A549 (cell line): ENCODE measurements around the gene TMEM100.

Experiments used
- BHLHE40 ChIP-seq: IDR thresholded peaks from 2 replicates; pipeline ENCODE4 v1.6.1; 2012; ENCODE audit warnings: low read depth, low read length, inconsistent platforms
- CHD2 ChIP-seq: fragments of 150-350 bp; IDR thresholded peaks from 2 replicates; pipeline ENCODE4 v1.6.1; 2014; ENCODE audit warnings: low read length; ENCODE audit not compliant: partially characterized antibody
- JUNB ChIP-seq: fragments of >200 bp; sonication (Bioruptor Twin); formaldehyde crosslinking; IDR thresholded peaks from 2 replicates; pipeline ENCODE4 v1.6.1; 2016
- POLR2A ChIP-seq: IDR thresholded peaks from 2 replicates; pipeline ENCODE4 v1.6.1; 2012; ENCODE audit warnings: mild to moderate bottlenecking, low read length
- TF ChIP-seq, protein P1 (sequence below): fragments of 200-600 bp; sonication (generic); IDR thresholded peaks from 2 replicates; pipeline ENCODE4 v1.6.1; 2016; ENCODE audit warnings: antibody characterized with exemption, mild to moderate bottlenecking, moderate library complexity
- TF ChIP-seq, protein P2 (sequence below): fragments of >200 bp; sonication (Bioruptor Twin); formaldehyde crosslinking; IDR thresholded peaks from 3 replicates; pipeline ENCODE4 v1.5.1; 2016

DNA sequence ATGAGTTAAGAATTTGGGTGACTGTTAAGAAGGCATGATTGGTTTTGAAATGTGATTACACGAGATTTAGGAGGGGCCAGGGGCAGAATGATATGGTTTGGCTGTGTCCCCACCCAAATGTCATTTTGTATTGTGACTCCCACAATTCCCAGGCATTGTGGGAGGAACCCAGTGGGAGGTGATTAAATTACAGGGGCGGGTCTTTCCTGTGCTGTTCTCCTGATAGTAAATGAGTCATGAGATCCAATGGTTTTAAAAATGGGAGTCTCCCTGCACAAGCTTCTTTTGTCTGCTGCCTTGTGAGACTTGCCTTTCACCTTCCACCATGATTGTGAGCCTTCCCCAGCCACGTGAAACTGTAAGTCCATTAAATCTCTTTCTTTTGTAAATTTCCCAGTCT lies 34.6 kb downstream of the TMEM100 start:
- TF ChIP-seq, protein P1, sequence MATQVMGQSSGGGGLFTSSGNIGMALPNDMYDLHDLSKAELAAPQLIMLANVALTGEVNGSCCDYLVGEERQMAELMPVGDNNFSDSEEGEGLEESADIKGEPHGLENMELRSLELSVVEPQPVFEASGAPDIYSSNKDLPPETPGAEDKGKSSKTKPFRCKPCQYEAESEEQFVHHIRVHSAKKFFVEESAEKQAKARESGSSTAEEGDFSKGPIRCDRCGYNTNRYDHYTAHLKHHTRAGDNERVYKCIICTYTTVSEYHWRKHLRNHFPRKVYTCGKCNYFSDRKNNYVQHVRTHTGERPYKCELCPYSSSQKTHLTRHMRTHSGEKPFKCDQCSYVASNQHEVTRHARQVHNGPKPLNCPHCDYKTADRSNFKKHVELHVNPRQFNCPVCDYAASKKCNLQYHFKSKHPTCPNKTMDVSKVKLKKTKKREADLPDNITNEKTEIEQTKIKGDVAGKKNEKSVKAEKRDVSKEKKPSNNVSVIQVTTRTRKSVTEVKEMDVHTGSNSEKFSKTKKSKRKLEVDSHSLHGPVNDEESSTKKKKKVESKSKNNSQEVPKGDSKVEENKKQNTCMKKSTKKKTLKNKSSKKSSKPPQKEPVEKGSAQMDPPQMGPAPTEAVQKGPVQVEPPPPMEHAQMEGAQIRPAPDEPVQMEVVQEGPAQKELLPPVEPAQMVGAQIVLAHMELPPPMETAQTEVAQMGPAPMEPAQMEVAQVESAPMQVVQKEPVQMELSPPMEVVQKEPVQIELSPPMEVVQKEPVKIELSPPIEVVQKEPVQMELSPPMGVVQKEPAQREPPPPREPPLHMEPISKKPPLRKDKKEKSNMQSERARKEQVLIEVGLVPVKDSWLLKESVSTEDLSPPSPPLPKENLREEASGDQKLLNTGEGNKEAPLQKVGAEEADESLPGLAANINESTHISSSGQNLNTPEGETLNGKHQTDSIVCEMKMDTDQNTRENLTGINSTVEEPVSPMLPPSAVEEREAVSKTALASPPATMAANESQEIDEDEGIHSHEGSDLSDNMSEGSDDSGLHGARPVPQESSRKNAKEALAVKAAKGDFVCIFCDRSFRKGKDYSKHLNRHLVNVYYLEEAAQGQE, result no peak
- no peak for TF ChIP-seq POLR2A
- no peak for TF ChIP-seq JUNB
- no peak for TF ChIP-seq BHLHE40
- no peak for TF ChIP-seq CHD2
- TF ChIP-seq, protein P2, sequence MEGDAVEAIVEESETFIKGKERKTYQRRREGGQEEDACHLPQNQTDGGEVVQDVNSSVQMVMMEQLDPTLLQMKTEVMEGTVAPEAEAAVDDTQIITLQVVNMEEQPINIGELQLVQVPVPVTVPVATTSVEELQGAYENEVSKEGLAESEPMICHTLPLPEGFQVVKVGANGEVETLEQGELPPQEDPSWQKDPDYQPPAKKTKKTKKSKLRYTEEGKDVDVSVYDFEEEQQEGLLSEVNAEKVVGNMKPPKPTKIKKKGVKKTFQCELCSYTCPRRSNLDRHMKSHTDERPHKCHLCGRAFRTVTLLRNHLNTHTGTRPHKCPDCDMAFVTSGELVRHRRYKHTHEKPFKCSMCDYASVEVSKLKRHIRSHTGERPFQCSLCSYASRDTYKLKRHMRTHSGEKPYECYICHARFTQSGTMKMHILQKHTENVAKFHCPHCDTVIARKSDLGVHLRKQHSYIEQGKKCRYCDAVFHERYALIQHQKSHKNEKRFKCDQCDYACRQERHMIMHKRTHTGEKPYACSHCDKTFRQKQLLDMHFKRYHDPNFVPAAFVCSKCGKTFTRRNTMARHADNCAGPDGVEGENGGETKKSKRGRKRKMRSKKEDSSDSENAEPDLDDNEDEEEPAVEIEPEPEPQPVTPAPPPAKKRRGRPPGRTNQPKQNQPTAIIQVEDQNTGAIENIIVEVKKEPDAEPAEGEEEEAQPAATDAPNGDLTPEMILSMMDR, result no peak
